Right lobe of liver (tissue), 4 donors: ENCODE measurements around the gene AARS1.
"Not testable (repeated sequence)": the region's sequence is repeated elsewhere in the genome, so short reads cannot be mapped to it uniquely, and the experiment has no call there.

ENCODE experiments used
- CTCF ChIP-seq, 4 donors: fragments of 200-600 bp in 3 of 4; fragments of 450-650 bp in 1 of 4; IDR thresholded peaks; one replicate each; pipeline versions ENCODE4 v1.5.1 to v1.8.0; 2016 to 2022; ENCODE audit warnings: antibody characterized with exemption in 4 of 4, mild to moderate bottlenecking in 2 of 4
- POLR2A ChIP-seq: fragments of 450-650 bp; IDR thresholded peaks from one replicate; pipeline ENCODE4 v1.6.1; 2017; ENCODE audit warnings: antibody characterized with exemption, mild to moderate bottlenecking
- donor health status: DM: no; HTN: no; CAD: no.
- donor health status: DM: no; HTN: no; CAD: no.
- donor health status: DM: no; HTN: yes; CAD: no.

- not testable (repeated sequence) for TF ChIP-seq CTCF (IDR thresholded peaks at IDR 0.05); POLR2A
Measured at GRCh38 chr16:70267922-70268321, 21.4 kb downstream of the AARS1 start.
